ENCODE measurements around the gene ALOX12B. TPM values are rescaled to one million over a fixed set of nuclear protein-coding genes. Genes with fewer than 3 reads are reported as not detected.
A peak's percentile ranks its signal among the peaks of the same experiment; 100 is the strongest.

Gene ALOX12B
- total and polyA plus RNA-seq, 2 of the 13 experiments (the other 11 are each of a cell fraction or from before 2014, with no cell fraction given): 0.13 TPM; not detected in 1

DNA sequence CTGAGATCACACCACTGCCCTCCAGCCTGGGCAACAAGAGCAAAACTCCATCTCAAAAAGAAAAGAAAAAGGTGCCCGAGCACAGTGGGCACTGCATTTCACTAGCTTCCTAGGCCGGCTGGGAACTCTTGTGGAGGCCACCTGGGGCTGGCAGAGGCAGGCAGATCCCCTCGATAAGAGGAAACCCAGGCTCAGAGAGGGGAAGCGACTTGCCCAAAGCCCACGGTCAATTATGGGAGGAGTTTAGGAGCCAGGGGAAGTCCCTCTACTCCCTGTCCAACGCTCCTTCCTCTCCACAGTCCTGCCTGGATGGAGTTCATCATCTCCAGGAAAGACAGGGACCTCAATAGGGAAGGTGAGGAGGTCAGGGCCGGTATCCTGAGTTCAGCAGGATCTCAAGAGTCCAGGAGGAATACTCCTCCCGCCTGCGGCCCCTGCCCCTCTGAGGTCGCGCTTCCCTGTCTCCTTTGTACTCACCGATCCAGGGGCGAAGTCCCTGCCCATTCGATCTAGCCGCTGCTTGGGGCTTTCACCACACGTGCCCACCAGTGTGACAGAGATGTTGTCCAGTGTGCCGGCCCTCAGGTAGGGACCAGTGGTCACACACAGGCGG, 30.0 kb upstream of the ALOX12B start (continued):
- TF ChIP-seq ZNF33A (CRISPR knock-in tag; IDR thresholded peaks at IDR 0.05; ENCODE audit: borderline replicate concordance) (no peak), SMAD9 (CRISPR knock-in tag; IDR thresholded peaks at IDR 0.05) (no peak), HNF4A (CRISPR knock-in tag; IDR thresholded peaks at IDR 0.05) (peak; percentile 68), TSC22D2 (CRISPR knock-in tag; IDR thresholded peaks at IDR 0.05; ENCODE audit: borderline replicate concordance) (no peak), ZNF775 (CRISPR knock-in tag; IDR thresholded peaks at IDR 0.05; ENCODE audit: borderline replicate concordance) (no peak), MATR3 (CRISPR knock-in tag; IDR thresholded peaks at IDR 0.05) (no peak), ZNF264 (CRISPR knock-in tag; IDR thresholded peaks at IDR 0.05) (no peak), ZBTB3 (CRISPR knock-in tag; IDR thresholded peaks at IDR 0.05; ENCODE audit: borderline replicate concordance, low read depth) (no peak), ZNF572 (CRISPR knock-in tag; IDR thresholded peaks at IDR 0.05) (no peak), HIVEP1 (CRISPR knock-in tag; IDR thresholded peaks at IDR 0.05) (no peak), MXI1 (IDR thresholded peaks at IDR 0.05; ENCODE audit: borderline replicate concordance, low read depth, low read length) (no peak), SIX4 (CRISPR knock-in tag; IDR thresholded peaks at IDR 0.05) (no peak), MXD4 (CRISPR knock-in tag; IDR thresholded peaks at IDR 0.05) (no peak), ZNF142 (CRISPR knock-in tag; IDR thresholded peaks at IDR 0.05) (no peak)
- TF ChIP-seq, protein P1, sequence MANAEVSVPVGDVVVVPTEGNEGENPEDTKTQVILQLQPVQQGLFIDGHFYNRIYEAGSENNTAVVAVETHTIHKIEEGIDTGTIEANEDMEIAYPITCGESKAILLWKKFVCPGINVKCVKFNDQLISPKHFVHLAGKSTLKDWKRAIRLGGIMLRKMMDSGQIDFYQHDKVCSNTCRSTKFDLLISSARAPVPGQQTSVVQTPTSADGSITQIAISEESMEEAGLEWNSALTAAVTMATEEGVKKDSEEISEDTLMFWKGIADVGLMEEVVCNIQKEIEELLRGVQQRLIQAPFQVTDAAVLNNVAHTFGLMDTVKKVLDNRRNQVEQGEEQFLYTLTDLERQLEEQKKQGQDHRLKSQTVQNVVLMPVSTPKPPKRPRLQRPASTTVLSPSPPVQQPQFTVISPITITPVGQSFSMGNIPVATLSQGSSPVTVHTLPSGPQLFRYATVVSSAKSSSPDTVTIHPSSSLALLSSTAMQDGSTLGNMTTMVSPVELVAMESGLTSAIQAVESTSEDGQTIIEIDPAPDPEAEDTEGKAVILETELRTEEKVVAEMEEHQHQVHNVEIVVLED (CRISPR knock-in tag; IDR thresholded peaks at IDR 0.05; ENCODE audit: borderline replicate concordance): no peak
- TF ChIP-seq, protein P2, sequence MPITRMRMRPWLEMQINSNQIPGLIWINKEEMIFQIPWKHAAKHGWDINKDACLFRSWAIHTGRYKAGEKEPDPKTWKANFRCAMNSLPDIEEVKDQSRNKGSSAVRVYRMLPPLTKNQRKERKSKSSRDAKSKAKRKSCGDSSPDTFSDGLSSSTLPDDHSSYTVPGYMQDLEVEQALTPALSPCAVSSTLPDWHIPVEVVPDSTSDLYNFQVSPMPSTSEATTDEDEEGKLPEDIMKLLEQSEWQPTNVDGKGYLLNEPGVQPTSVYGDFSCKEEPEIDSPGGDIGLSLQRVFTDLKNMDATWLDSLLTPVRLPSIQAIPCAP (CRISPR knock-in tag; IDR thresholded peaks at IDR 0.05; ENCODE audit: low read depth): no peak
- TF ChIP-seq, protein P3, sequence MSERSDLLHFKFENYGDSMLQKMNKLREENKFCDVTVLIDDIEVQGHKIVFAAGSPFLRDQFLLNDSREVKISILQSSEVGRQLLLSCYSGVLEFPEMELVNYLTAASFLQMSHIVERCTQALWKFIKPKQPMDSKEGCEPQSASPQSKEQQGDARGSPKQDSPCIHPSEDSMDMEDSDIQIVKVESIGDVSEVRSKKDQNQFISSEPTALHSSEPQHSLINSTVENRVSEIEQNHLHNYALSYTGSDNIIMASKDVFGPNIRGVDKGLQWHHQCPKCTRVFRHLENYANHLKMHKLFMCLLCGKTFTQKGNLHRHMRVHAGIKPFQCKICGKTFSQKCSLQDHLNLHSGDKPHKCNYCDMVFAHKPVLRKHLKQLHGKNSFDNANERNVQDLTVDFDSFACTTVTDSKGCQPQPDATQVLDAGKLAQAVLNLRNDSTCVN (CRISPR knock-in tag; IDR thresholded peaks at IDR 0.05; ENCODE audit: borderline replicate concordance): no peak
- TF ChIP-seq, protein P4, sequence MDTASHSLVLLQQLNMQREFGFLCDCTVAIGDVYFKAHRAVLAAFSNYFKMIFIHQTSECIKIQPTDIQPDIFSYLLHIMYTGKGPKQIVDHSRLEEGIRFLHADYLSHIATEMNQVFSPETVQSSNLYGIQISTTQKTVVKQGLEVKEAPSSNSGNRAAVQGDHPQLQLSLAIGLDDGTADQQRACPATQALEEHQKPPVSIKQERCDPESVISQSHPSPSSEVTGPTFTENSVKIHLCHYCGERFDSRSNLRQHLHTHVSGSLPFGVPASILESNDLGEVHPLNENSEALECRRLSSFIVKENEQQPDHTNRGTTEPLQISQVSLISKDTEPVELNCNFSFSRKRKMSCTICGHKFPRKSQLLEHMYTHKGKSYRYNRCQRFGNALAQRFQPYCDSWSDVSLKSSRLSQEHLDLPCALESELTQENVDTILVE (CRISPR knock-in tag; IDR thresholded peaks at IDR 0.05): no peak

All from HepG2 (cell line).